Measurements from ENCODE around the gene CAP1. TPM values are rescaled to one million over a fixed set of nuclear protein-coding genes. Genes with fewer than 3 reads are reported as not detected.

Gene CAP1
- total and polyA plus RNA-seq, 9 of the 15 experiments (the other 6 are each of a cell fraction or from before 2014, with no cell fraction given): 230 to 658 (median 281) TPM

- TF ChIP-seq HMBOX1 (IDR thresholded peaks at IDR 0.05) (peak; percentile 6; the same call in 1 of the 2 replicates), ZBTB12 (CRISPR knock-in tag; IDR thresholded peaks at IDR 0.05) (no peak), TEAD4 (IDR thresholded peaks at IDR 0.05; ENCODE audit: low read length) (no peak; the same call in 1 of the 2 replicates), TEAD4 (CRISPR knock-in tag; IDR thresholded peaks at IDR 0.05; ENCODE audit: borderline replicate concordance) (no peak), CSDE1 (IDR thresholded peaks at IDR 0.05) (no peak), SMARCE1 (IDR thresholded peaks at IDR 0.05) (peak; percentile 66; the same call in 1 of the 2 replicates), RBM17 (IDR thresholded peaks at IDR 0.05; ENCODE audit: borderline replicate concordance, low read depth, low read length) (no peak), ZNF407 (IDR thresholded peaks at IDR 0.05; ENCODE audit: low read depth) (0 out of 2 replicates have a peak, but pooled peaks have one; percentile 15), MYBL2 (IDR thresholded peaks at IDR 0.05; ENCODE audit: low read depth) (no peak), MYBL2 (CRISPR knock-in tag; IDR thresholded peaks at IDR 0.05; ENCODE audit: borderline replicate concordance) (no peak), IRF9 (tag; IDR thresholded peaks at IDR 0.05) (no peak), HIVEP1 (CRISPR knock-in tag; IDR thresholded peaks at IDR 0.05) (no peak), ZNF12 (CRISPR knock-in tag; IDR thresholded peaks at IDR 0.05) (peak; percentile 77; the same call in 1 of the 2 replicates), ARHGAP35 (IDR thresholded peaks at IDR 0.05; ENCODE audit: partially characterized antibody) (no peak), TGIF2 (CRISPR knock-in tag; IDR thresholded peaks at IDR 0.05) (no peak; the same call in 1 of the 2 replicates)
Measured at GRCh38 chr1:40039757-40040510, 595 bp upstream of the CAP1 start (continued).
